Fibroblast of mammary gland (primary cell): ENCODE measurements around the gene PKP1.
A peak's percentile ranks its signal among the peaks of the same experiment; 100 is the strongest.

Source experiments
- DNase-seq: peaks from one replicate; pipeline ENCODE4 v3.0.0-alpha.2; 2010; ENCODE audit warnings: low read depth
- H3K4me3 ChIP-seq: 2 replicates; pipeline ENCODE4 v1.5.1; 2011; ENCODE audit warnings: low read depth, mild to moderate bottlenecking, low read length, moderate library complexity; ENCODE audit not compliant: control insufficient read depth
- CTCF ChIP-seq: conservative IDR thresholded peaks from 2 replicates; pipeline ENCODE4 v1.5.1; 2011; ENCODE audit warnings: low read depth, low read length, inconsistent platforms; ENCODE audit not compliant: control insufficient read depth, insufficient read depth

Gene PKP1

GRCh38 chr1:201302163-201303152 lies 19.2 kb downstream of the PKP1 start:
- TF ChIP-seq CTCF, result no peak
- H3K4me3 ChIP-seq, result no peak overlapping the region
- no peak for DNase-seq

- DNase-seq, result no peak
- no peak for TF ChIP-seq CTCF
- H3K4me3 ChIP-seq, result no peak overlapping the region
Measured at GRCh38 chr1:201304126-201304525, 20.8 kb downstream of the PKP1 start.

- DNase-seq, result no peak
Measured at GRCh38 chr1:201305815-201306214, 22.5 kb downstream of the PKP1 start.

GRCh38 chr1:201307231-201307630 lies 23.9 kb downstream of the PKP1 start:
- no peak overlapping the region for H3K4me3 ChIP-seq
- peak; percentile 52 for DNase-seq
- no peak for TF ChIP-seq CTCF

More at GRCh38 chr1:201305815-201306214, 22.5 kb downstream of the PKP1 start:
- TF ChIP-seq CTCF, result no peak
- no peak overlapping the region for H3K4me3 ChIP-seq

- H3K4me3 ChIP-seq, result no peak overlapping the region
- TF ChIP-seq CTCF, result no peak
- no peak for DNase-seq
Measured at GRCh38 chr1:201307760-201308499, 24.6 kb downstream of the PKP1 start.

GRCh38 chr1:201309416-201309815 lies 26.1 kb downstream of the PKP1 start:
- TF ChIP-seq CTCF, result no peak
- DNase-seq, result no peak
- H3K4me3 ChIP-seq, result no peak overlapping the region
